Stimulated activated naive CD8-positive, alpha-beta T cell treated with anti-CD3 and anti-CD28 coated beads, Interleukin-15, amount 100 ng/mL, for 72 hours (primary cell): ENCODE data around the gene TFAP2D.
A peak's percentile ranks its signal among the peaks of the same experiment; 100 is the strongest.

Experiments used
- ATAC-seq: fragments of 150-1000 bp; cut with Tn5 transposase; 2 replicates; pipeline ENCODE4 v1.10.0; 2021; ENCODE audit warnings: mild to moderate bottlenecking, moderate library complexity
- DNase-seq, 2 donors: peaks; one replicate each; pipeline ENCODE4 v3.0.0; 2021 to 2022
- H3K27ac Mint-ChIP-seq, 2 donors: one replicate each; pipeline ENCODE4 v1.8.0; 2022; ENCODE audit warnings: mild to moderate bottlenecking in 2 of 2, mixed read lengths in 2 of 2, moderate library complexity in 2 of 2
- H3K27me3 Mint-ChIP-seq: one replicate; pipeline ENCODE4 v1.8.0; 2022; ENCODE audit warnings: mixed read lengths
- H3K4me1 Mint-ChIP-seq: one replicate; pipeline ENCODE4 v1.8.0; 2022; ENCODE audit warnings: mild to moderate bottlenecking, mixed read lengths
- H3K4me3 Mint-ChIP-seq, 2 donors: one replicate each; pipeline ENCODE4 v1.8.0; 2022; ENCODE audit warnings: mild to moderate bottlenecking in 2 of 2, mixed read lengths in 2 of 2, moderate library complexity in 1 of 2
- H3K9me3 Mint-ChIP-seq, 2 donors: one replicate each; pipeline ENCODE4 v1.8.0; 2022; ENCODE audit warnings: mixed read lengths in 2 of 2

Gene TFAP2D

GRCh38 chr6:50713977-50714486, 706 bp downstream of the TFAP2D start:
- H3K4me1 Mint-ChIP-seq: no peaks in the 10 kb centered on the region
- peaks cover 14 to 20% of the 10 kb centered on the region in 2 donors for H3K9me3 Mint-ChIP-seq
- no peak for ATAC-seq
- no peak overlapping the region for H3K27ac Mint-ChIP-seq
- DNase-seq: no peak
- peaks cover 96% of the 10 kb centered on the region for H3K27me3 Mint-ChIP-seq
- H3K4me3 Mint-ChIP-seq: no peak overlapping the region

GRCh38 chr6:50714487-50715379, 1.4 kb downstream of the TFAP2D start:
- peaks cover 96% of the 10 kb centered on the region for H3K27me3 Mint-ChIP-seq
- H3K27ac Mint-ChIP-seq: no peak overlapping the region

GRCh38 chr6:50716899-50717509, 3.7 kb downstream of the TFAP2D start:
- no peak overlapping the region for H3K4me3 Mint-ChIP-seq
- no peak overlapping the region for H3K27ac Mint-ChIP-seq
- no peaks in the 10 kb centered on the region for H3K4me1 Mint-ChIP-seq
- ATAC-seq (no peak), DNase-seq (no peak)
- H3K27me3 Mint-ChIP-seq: peaks cover 96% of the 10 kb centered on the region
- H3K9me3 Mint-ChIP-seq: peaks cover 13 to 33% of the 10 kb centered on the region in 2 donors

More at GRCh38 chr6:50714487-50715379, 1.4 kb downstream of the TFAP2D start:
- no peak overlapping the region for H3K4me3 Mint-ChIP-seq
- peaks cover 18 to 21% of the 10 kb centered on the region in 2 donors for H3K9me3 Mint-ChIP-seq
- ATAC-seq (no peak), DNase-seq (no peak)
- no peaks in the 10 kb centered on the region for H3K4me1 Mint-ChIP-seq

- H3K4me1 Mint-ChIP-seq: no peaks in the 10 kb centered on the region
- no peak for DNase-seq
- peaks cover 96% of the 10 kb centered on the region for H3K27me3 Mint-ChIP-seq
- no peak for ATAC-seq
- no peak overlapping the region for H3K4me3 Mint-ChIP-seq
- peaks cover 18 to 33% of the 10 kb centered on the region in 2 donors for H3K9me3 Mint-ChIP-seq
- H3K27ac Mint-ChIP-seq: no peak overlapping the region
Measured at GRCh38 chr6:50717734-50718457, 4.6 kb downstream of the TFAP2D start.

GRCh38 chr6:50718566-50718965, 5.2 kb downstream of the TFAP2D start:
- peaks cover 96% of the 10 kb centered on the region for H3K27me3 Mint-ChIP-seq
- H3K4me1 Mint-ChIP-seq: no peaks in the 10 kb centered on the region
- H3K4me3 Mint-ChIP-seq: no peak overlapping the region
- H3K9me3 Mint-ChIP-seq: peaks cover 18 to 33% of the 10 kb centered on the region in 2 donors
- no peak overlapping the region for H3K27ac Mint-ChIP-seq
- ATAC-seq (no peak), DNase-seq (no peak)

- DNase-seq (no peak), ATAC-seq (no peak)
- H3K27me3 Mint-ChIP-seq: peaks cover 96% of the 10 kb centered on the region
- no peak overlapping the region for H3K27ac Mint-ChIP-seq
- H3K4me1 Mint-ChIP-seq: peaks cover 7% of the 10 kb centered on the region
- H3K4me3 Mint-ChIP-seq: no peak overlapping the region
- H3K9me3 Mint-ChIP-seq: peaks cover 5 to 35% of the 10 kb centered on the region in 2 donors
Measured at GRCh38 chr6:50720623-50721022, 7.3 kb downstream of the TFAP2D start.

GRCh38 chr6:50721978-50722377, 8.7 kb downstream of the TFAP2D start:
- H3K27me3 Mint-ChIP-seq: peaks cover 96% of the 10 kb centered on the region
- DNase-seq (no peak), ATAC-seq (no peak)
- no peak overlapping the region for H3K4me3 Mint-ChIP-seq
- H3K4me1 Mint-ChIP-seq: peaks cover 7% of the 10 kb centered on the region
- no peak overlapping the region for H3K27ac Mint-ChIP-seq
- H3K9me3 Mint-ChIP-seq: peaks cover 12 to 32% of the 10 kb centered on the region in 2 donors

GRCh38 chr6:50722829-50723554, 9.7 kb downstream of the TFAP2D start:
- DNase-seq (no peak), ATAC-seq (no peak)
- Mint-ChIP-seq H3K4me3 (no peak overlapping the region), H3K27ac (no peak overlapping the region), H3K4me1 (peaks cover 7% of the 10 kb centered on the region), H3K9me3 (peaks cover 12 to 32% of the 10 kb centered on the region in 2 donors), H3K27me3 (peaks cover 89% of the 10 kb centered on the region)

GRCh38 chr6:50724381-50725124, 11.2 kb downstream of the TFAP2D start:
- Mint-ChIP-seq H3K9me3 (peaks cover 12 to 24% of the 10 kb centered on the region in 2 donors), H3K27me3 (peaks cover 75% of the 10 kb centered on the region), H3K4me1 (peaks cover 7% of the 10 kb centered on the region), H3K4me3 (peak overlapping the region in 1 of 2 donors; percentile 29), H3K27ac (no peak overlapping the region)
- ATAC-seq (no peak), DNase-seq (no peak)

- Mint-ChIP-seq H3K4me3 (no peak overlapping the region), H3K9me3 (peaks cover 14 to 15% of the 10 kb centered on the region in 2 donors), H3K27ac (no peak overlapping the region), H3K4me1 (no peaks in the 10 kb centered on the region), H3K27me3 (no peaks in the 10 kb centered on the region)
- ATAC-seq (no peak), DNase-seq (no peak)
Measured at GRCh38 chr6:50734488-50734887, 21.2 kb downstream of the TFAP2D start.

- no peaks in the 10 kb centered on the region for H3K27me3 Mint-ChIP-seq
- no peak overlapping the region for H3K4me3 Mint-ChIP-seq
- ATAC-seq: no peak
- peaks cover 0 to 5% of the 10 kb centered on the region in 2 donors for H3K9me3 Mint-ChIP-seq
- DNase-seq: no peak
- H3K27ac Mint-ChIP-seq: no peak overlapping the region
- H3K4me1 Mint-ChIP-seq: no peaks in the 10 kb centered on the region
Measured at GRCh38 chr6:50742161-50742560, 28.8 kb downstream of the TFAP2D start.

GRCh38 chr6:50744976-50745375, 31.6 kb downstream of the TFAP2D start:
- no peak overlapping the region for H3K27ac Mint-ChIP-seq
- DNase-seq (no peak), ATAC-seq (no peak)
- H3K4me3 Mint-ChIP-seq: no peak overlapping the region
- H3K27me3 Mint-ChIP-seq: no peaks in the 10 kb centered on the region
- no peaks in the 10 kb centered on the region for H3K9me3 Mint-ChIP-seq
- H3K4me1 Mint-ChIP-seq: no peaks in the 10 kb centered on the region

GRCh38 chr6:50762798-50763197, 49.5 kb downstream of the TFAP2D start:
- H3K4me3 Mint-ChIP-seq: no peak overlapping the region
- no peaks in the 10 kb centered on the region for H3K27me3 Mint-ChIP-seq
- no peaks in the 10 kb centered on the region for H3K4me1 Mint-ChIP-seq
- no peaks in the 10 kb centered on the region for H3K9me3 Mint-ChIP-seq
- ATAC-seq: no peak
- H3K27ac Mint-ChIP-seq: no peak overlapping the region
- DNase-seq: no peak

GRCh38 chr6:50778696-50779095, 65.4 kb downstream of the TFAP2D start:
- Mint-ChIP-seq H3K9me3 (no peaks in the 10 kb centered on the region), H3K4me3 (no peak overlapping the region), H3K27me3 (no peaks in the 10 kb centered on the region), H3K27ac (no peak overlapping the region), H3K4me1 (no peaks in the 10 kb centered on the region)
- DNase-seq: no peak
- ATAC-seq: no peak
